ENCODE results near the gene TADA3. TPM values are rescaled to one million over a fixed set of nuclear protein-coding genes. Genes with fewer than 3 reads are reported as not detected.

TADA3 gene, protein sequence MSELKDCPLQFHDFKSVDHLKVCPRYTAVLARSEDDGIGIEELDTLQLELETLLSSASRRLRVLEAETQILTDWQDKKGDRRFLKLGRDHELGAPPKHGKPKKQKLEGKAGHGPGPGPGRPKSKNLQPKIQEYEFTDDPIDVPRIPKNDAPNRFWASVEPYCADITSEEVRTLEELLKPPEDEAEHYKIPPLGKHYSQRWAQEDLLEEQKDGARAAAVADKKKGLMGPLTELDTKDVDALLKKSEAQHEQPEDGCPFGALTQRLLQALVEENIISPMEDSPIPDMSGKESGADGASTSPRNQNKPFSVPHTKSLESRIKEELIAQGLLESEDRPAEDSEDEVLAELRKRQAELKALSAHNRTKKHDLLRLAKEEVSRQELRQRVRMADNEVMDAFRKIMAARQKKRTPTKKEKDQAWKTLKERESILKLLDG
- total RNA-seq, result 28.1 TPM

- DNase-seq, result peak; percentile 91
These were observed at the start of gene TADA3, which contains the start of gene ARPC4 for GRCh38 chr3:9792405-9793160. Gene TADA3 (minus strand): TSS chr3:9792473. CDS start chr3:9791466, 1,007 bp downstream. Gene ARPC4 (plus strand): TSS chr3:9793082. CDS start chr3:9793122, 40 bp downstream.

DNA sequence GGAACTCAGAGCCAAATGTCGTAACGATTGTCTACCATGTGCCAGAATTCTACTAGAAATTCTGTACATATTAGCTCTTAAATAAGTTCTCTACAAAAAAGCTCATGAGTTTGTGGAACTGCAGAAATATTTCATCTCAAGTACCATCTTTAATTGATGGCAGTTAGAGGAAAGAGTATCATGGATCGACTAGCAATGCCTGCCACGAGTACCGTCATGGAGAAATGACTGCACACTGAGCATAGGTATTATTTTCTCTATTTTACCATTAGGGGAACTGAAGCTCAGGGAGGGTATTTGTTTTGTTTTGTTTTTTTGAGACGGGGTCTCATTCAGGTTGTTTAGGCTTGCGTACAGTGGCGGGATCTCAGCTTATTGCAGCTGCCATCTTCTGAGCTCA, 48.7 kb upstream of the TADA3 start:
- DNase-seq, result no peak

DNA sequence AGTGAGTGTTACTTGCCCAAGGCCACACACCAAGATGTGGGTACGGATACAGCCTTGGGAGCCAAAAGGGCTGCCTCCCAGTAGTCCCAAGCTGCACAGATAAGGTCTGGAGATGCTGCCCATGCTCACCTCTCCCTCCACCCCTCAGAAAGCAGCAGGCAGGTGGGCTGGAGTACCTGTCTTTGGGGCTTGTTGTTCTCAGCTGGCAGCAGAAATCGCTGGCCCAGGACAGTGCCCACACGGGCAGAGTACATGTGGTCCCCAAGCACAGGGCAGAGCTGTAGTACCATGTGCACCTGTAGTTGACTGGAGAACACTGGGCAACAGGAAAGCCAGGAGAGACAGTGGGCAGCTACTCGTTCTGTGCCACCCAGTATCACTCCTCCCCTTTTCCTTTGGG, 46.6 kb upstream of the TADA3 start:
- no peak for DNase-seq

GRCh38 chr3:9837701-9838582, 45.7 kb upstream of the TADA3 start:
- DNase-seq, result no peak

GRCh38 chr3:9834520-9835380, 42.5 kb upstream of the TADA3 start:
- DNase-seq, result no peak

DNA sequence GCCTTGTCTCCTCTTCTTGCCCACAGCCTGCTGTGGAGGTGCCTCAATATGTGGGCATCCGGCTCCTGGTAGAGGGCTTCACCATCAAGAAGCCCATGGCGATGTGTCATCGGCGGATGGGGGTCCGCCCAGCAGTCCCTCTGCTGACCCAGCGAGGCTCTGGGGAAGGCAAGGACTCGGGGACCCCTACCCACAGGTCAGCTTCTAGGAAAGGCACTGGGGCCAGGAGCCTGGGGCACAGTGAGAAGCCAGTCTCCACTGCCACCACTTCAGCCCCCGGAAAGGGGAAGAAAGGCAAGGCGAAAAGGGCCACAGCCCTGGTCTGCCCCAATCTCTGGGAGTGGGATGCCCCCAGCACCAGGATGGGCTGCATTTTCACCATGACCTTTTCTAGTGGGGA, 40.8 kb upstream of the TADA3 start:
- DNase-seq, result no peak

GRCh38 chr3:9831253-9831652, 39.0 kb upstream of the TADA3 start:
- DNase-seq, result no peak

- no peak for DNase-seq
These were observed 36.8 kb upstream of the TADA3 start for GRCh38 chr3:9828801-9829755.

- no peak for DNase-seq
These were observed 34.7 kb upstream of the TADA3 start for GRCh38 chr3:9826815-9827573.

DNA sequence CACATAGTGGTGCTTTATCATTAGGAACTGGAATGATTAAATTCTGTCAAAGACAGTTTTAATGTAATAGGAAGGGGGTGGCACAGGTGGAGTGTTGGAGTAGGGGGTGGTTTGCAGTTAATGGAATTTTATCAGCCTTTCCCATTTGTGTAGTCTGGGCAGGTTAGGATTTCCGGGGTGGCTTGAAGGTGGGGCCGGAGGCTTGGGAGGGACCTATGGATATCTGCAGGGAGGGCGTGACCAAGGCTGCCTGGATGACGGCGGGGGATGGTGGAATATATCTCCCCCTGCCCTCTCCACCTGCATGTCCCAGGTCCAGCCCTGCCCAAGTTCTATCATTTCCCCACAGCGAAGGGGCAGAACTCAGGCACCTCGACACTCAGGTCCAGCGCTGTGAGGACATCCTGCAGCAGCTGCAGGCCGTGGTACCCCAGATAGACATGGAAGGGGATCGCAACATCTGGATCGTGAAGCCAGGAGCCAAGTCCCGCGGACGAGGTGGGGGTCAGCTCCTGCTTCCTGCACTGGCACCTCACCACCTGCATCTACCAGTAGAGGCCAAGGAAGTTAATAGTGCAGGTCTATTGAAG, 33.3 kb upstream of the TADA3 start:
- no peak for DNase-seq

GRCh38 chr3:9820946-9821345, 28.7 kb upstream of the TADA3 start:
- no peak for DNase-seq

- DNase-seq, result no peak
These were observed 28.3 kb upstream of the TADA3 start for GRCh38 chr3:9820543-9820942.

DNA sequence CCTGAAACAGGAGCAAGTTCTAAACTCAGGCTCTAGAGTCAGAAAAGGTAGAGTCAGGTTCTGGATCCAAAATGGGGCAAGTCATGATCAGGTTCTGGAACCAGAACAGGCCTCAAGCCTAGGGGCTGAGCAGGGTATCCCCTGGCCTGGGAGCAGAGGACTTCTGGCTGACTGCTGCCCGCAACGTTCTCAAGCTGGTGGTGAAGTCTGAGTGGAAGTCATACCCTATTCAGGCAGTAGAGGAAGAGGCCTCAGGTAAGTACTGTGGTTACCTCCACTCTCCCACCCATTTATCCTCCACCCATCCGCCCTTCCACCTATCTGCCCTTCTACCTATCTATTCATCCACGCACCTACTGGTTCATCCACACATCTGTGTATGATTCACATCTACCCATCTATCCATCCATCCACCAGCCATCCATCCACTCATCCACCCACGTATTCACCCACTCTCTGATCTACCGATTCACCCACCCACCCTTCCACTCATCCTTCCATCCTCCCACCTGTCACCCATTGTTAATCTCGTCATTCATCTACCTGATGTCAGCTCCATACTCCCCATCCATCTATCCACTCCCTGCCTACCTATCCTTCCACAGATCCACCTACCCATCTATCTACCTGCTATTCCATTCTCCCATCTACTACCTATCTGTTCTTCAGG, 26.5 kb upstream of the TADA3 start:
- no peak for DNase-seq

- DNase-seq, result no peak
These were observed 25.2 kb upstream of the TADA3 start for GRCh38 chr3:9817436-9817835.

- no peak for DNase-seq
These were observed 23.7 kb upstream of the TADA3 start for GRCh38 chr3:9815986-9816385.

DNA sequence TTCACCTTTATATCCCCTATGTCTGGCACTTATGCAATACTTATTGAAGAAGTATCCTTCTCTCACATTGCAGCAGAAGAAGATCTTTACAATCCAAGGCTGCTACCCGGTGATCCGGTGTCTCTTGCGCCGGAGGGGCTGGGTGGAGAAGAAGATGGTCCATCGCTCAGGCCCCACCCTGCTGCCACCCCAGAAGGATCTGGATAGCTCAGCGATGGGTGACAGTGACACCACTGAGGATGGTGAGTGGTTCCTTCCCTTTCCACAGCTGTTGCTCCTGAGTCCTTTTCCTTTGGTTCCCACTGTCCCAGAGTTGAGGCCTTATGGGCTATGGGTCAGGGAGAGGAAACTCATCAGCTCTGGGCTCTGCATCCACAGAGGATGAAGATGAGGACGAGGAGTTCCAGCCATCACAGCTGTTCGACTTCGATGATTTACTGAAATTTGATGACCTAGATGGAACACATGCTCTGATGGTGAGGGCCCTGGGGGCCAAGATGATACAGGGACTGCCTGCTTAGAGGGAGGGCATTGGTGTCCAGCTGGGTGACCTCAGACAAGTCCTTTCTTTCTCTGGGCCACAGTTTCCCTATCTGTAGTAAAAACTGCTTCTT, 20.7 kb upstream of the TADA3 start:
- DNase-seq, result no peak

DNA sequence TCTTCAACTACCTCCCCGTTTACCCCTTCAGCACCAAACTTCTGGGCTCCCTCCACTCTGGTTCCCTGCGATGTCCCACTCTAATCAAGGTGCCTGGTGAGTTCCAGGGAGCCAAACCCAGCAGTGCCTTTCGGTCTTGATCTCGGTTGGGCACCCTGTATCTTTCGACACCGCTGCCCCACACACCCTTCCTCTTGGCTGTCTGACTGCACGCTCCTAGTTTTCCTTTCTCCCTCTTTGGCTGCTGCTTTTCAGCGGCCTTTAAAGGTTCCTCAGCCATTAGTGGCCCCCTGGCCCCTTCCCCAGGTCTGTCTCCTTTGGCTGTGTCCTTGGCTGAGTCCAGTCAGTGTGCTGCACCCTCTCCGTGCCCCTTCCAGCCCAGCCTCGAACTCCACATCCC, 18.6 kb upstream of the TADA3 start:
- DNase-seq, result no peak

GRCh38 chr3:9810433-9810770, 18.1 kb upstream of the TADA3 start:
- DNase-seq, result no peak

Data from occipital lobe (tissue), 2 donors.